Ishikawa (cell line): Measurements from ENCODE around the gene OR52E8.

ENCODE experiments used
- CEBPB ChIP-seq: IDR thresholded peaks from 2 replicates; pipeline ENCODE4 v1.6.1; 2012
- CREB1 ChIP-seq: IDR thresholded peaks from 2 replicates; pipeline ENCODE4 v1.6.1; 2012; ENCODE audit warnings: low read depth
- EGR1 ChIP-seq: IDR thresholded peaks from 2 replicates; pipeline ENCODE4 v1.6.1; 2012
- EP300 ChIP-seq: IDR thresholded peaks from 2 replicates; pipeline ENCODE4 v1.6.1; 2012; ENCODE audit warnings: borderline replicate concordance
- FOXM1 ChIP-seq: IDR thresholded peaks from 2 replicates; pipeline ENCODE4 v1.6.1; 2012; ENCODE audit warnings: low read depth, borderline replicate concordance
- NFIC ChIP-seq: IDR thresholded peaks from 2 replicates; pipeline ENCODE4 v1.6.1; 2012
- RAD21 ChIP-seq: IDR thresholded peaks from 2 replicates; pipeline ENCODE4 v1.6.1; 2012; ENCODE audit warnings: low read depth
- TAF1 ChIP-seq: IDR thresholded peaks from 2 replicates; pipeline ENCODE4 v1.6.1; 2012; ENCODE audit warnings: low read depth, mild to moderate bottlenecking
- TCF12 ChIP-seq: IDR thresholded peaks from 2 replicates; pipeline ENCODE4 v1.6.1; 2012; ENCODE audit warnings: low read depth
- TEAD4 ChIP-seq: IDR thresholded peaks from 2 replicates; pipeline ENCODE4 v1.6.1; 2012
- YY1 ChIP-seq: IDR thresholded peaks from 2 replicates; pipeline ENCODE4 v1.6.1; 2012; ENCODE audit warnings: low read depth
- ZBTB7A ChIP-seq: IDR thresholded peaks from 2 replicates; pipeline ENCODE4 v1.6.1; 2012; ENCODE audit warnings: low read depth
- TF ChIP-seq, protein P1 (sequence below): IDR thresholded peaks from 2 replicates; pipeline ENCODE4 v1.6.1; 2012
- TF ChIP-seq, protein P2 (sequence below): IDR thresholded peaks from 2 replicates; pipeline ENCODE4 v1.6.1; 2012; ENCODE audit warnings: low read depth, mild to moderate bottlenecking
- TF ChIP-seq, protein P3 (sequence below): IDR thresholded peaks from 2 replicates; pipeline ENCODE4 v1.6.1; 2012

OR52E8 gene

GRCh38 chr11:5815534-5815933, 42.0 kb downstream of the OR52E8 start:
- TF ChIP-seq TEAD4 (no peak), CREB1 (no peak), TCF12 (no peak), RAD21 (no peak), TAF1 (no peak), NFIC (no peak), ZBTB7A (no peak), EGR1 (no peak), CEBPB (no peak), YY1 (no peak), EP300 (no peak), FOXM1 (no peak)
- TF ChIP-seq, protein P1, sequence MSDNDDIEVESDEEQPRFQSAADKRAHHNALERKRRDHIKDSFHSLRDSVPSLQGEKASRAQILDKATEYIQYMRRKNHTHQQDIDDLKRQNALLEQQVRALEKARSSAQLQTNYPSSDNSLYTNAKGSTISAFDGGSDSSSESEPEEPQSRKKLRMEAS, result no peak
- TF ChIP-seq, protein P2, sequence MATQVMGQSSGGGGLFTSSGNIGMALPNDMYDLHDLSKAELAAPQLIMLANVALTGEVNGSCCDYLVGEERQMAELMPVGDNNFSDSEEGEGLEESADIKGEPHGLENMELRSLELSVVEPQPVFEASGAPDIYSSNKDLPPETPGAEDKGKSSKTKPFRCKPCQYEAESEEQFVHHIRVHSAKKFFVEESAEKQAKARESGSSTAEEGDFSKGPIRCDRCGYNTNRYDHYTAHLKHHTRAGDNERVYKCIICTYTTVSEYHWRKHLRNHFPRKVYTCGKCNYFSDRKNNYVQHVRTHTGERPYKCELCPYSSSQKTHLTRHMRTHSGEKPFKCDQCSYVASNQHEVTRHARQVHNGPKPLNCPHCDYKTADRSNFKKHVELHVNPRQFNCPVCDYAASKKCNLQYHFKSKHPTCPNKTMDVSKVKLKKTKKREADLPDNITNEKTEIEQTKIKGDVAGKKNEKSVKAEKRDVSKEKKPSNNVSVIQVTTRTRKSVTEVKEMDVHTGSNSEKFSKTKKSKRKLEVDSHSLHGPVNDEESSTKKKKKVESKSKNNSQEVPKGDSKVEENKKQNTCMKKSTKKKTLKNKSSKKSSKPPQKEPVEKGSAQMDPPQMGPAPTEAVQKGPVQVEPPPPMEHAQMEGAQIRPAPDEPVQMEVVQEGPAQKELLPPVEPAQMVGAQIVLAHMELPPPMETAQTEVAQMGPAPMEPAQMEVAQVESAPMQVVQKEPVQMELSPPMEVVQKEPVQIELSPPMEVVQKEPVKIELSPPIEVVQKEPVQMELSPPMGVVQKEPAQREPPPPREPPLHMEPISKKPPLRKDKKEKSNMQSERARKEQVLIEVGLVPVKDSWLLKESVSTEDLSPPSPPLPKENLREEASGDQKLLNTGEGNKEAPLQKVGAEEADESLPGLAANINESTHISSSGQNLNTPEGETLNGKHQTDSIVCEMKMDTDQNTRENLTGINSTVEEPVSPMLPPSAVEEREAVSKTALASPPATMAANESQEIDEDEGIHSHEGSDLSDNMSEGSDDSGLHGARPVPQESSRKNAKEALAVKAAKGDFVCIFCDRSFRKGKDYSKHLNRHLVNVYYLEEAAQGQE, result no peak
- TF ChIP-seq, protein P3, sequence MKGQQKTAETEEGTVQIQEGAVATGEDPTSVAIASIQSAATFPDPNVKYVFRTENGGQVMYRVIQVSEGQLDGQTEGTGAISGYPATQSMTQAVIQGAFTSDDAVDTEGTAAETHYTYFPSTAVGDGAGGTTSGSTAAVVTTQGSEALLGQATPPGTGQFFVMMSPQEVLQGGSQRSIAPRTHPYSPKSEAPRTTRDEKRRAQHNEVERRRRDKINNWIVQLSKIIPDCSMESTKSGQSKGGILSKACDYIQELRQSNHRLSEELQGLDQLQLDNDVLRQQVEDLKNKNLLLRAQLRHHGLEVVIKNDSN, result no peak

DNA sequence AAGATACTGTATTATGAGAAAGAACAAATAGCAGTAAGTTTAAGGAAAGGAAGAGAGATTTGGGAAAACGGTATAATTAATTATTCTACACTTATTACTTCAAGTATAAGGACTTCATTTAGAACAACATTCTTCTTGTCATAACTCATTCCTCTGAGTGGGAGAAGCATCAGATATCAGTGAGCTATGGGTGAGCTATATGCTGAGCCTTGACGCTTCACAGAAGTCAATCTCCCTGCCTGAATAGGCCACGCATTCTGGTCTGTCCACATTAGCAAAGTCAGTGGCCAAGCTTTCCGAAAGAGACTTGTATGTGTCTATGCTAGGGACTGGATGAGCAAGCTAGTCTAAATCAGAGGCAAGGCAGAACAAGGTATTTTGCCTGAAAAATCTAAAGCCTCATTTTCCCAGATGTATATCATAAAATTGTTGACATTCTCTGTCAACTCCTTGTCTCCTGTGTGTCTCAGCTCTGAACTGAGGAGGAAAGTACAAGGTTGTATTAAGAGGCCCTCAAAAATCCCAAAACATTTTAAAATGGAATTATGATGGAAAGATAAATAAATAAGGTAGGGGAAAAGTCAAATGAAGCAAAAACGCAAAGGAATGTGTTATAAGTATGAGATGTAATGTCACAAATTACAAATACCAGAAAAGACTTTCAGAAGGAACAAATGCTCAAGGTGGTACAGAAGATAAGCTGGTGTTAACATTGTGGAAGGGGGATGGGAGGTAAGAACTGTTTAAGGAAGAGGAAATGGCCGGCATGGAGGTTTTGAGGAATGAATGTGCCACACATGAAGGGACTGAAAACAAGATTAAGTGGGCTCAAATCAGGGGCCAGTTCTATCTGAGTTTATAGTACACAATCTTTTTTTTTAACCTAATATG, 47.3 kb downstream of the OR52E8 start:
- TF ChIP-seq CREB1, result no peak

GRCh38 chr11:5809122-5809519, 48.4 kb downstream of the OR52E8 start:
- TF ChIP-seq CREB1 (no peak), TCF12 (no peak), RAD21 (no peak), TAF1 (no peak), NFIC (no peak), EGR1 (no peak), FOXM1 (no peak), CEBPB (no peak), YY1 (no peak), TEAD4 (no peak)
- TF ChIP-seq, protein P3, result no peak
- TF ChIP-seq, protein P2, result no peak
- TF ChIP-seq, protein P1, result no peak

GRCh38 chr11:5808500-5809121, 48.9 kb downstream of the OR52E8 start, which contains the start of gene OR52N2:
TSS of gene OR52N2 (plus strand) at chr11:5808924. CDS start at chr11:5820336, 11,412 bp downstream.
- TF ChIP-seq RAD21 (peak; percentile 84), EGR1 (no peak), NFIC (no peak), CEBPB (no peak)

GRCh38 chr11:5807580-5807979, 49.9 kb downstream of the OR52E8 start:
- TF ChIP-seq TEAD4 (no peak), ZBTB7A (no peak), YY1 (no peak), EP300 (no peak), TCF12 (no peak), CEBPB (no peak), NFIC (no peak), TAF1 (no peak), RAD21 (no peak), FOXM1 (no peak), CREB1 (no peak)
- TF ChIP-seq, protein P2, result no peak
- TF ChIP-seq, protein P1, result no peak
- TF ChIP-seq, protein P3, result no peak
